Activated T-helper 1 cell treated with anti-CD3 and anti-CD28 coated beads, Interleukin-12 subunit alpha, Interleukin-12 subunit beta, Interleukin-2, Interleukin-4 antibody, amounts not matched to agents 30 ng/mL and 10 ng/mL and 1 ng/mL, durations not matched to agents 14 hours and 24 hours and 36 hours (primary cell): ENCODE measurements around the gene CYTH3. TPM values are rescaled to one million over a fixed set of nuclear protein-coding genes. Genes with fewer than 3 reads are reported as not detected.
"Not testable (repeated sequence)": the region's sequence is repeated elsewhere in the genome, so short reads cannot be mapped to it uniquely, and the experiment has no call there.

ENCODE experiments used
- DNase-seq: peaks from one replicate; pipeline ENCODE4 v3.0.0; 2021; ENCODE audit warnings: low spot score
- H3K27ac Mint-ChIP-seq: one replicate; pipeline ENCODE4 v1.8.0; 2021; ENCODE audit warnings: mild to moderate bottlenecking, mixed read lengths
- H3K27me3 Mint-ChIP-seq: one replicate; pipeline ENCODE4 v1.8.0; 2022; ENCODE audit warnings: mild to moderate bottlenecking, moderate library complexity, mixed read lengths; ENCODE audit not compliant: insufficient read depth
- H3K36me3 Mint-ChIP-seq: one replicate; pipeline ENCODE4 v1.8.0; 2021; ENCODE audit warnings: low read depth, mixed read lengths
- H3K4me1 Mint-ChIP-seq: one replicate; pipeline ENCODE4 v1.8.0; 2021; ENCODE audit warnings: low read depth, mixed read lengths
- H3K4me3 Mint-ChIP-seq: one replicate; pipeline ENCODE4 v1.8.0; 2021; ENCODE audit warnings: mild to moderate bottlenecking, moderate library complexity, mixed read lengths
- H3K9me3 Mint-ChIP-seq: one replicate; pipeline ENCODE4 v1.8.0; 2021; ENCODE audit warnings: mixed read lengths
- intact Hi-C: fragments of 100-400 bp; cut with micrococcal nuclease; formaldehyde crosslinking; loops from one replicate; pipeline ENCODE4 v1.15.1; 2024
- total RNA-seq: library from RNA; stranded (reverse); gene quantifications from 2 replicates; pipeline ENCODE4 v1.2.3, GENCODE V29; 2022

CYTH3 gene
- total RNA-seq, 1 donor from 2014 or later, result 0.65 TPM

DNA sequence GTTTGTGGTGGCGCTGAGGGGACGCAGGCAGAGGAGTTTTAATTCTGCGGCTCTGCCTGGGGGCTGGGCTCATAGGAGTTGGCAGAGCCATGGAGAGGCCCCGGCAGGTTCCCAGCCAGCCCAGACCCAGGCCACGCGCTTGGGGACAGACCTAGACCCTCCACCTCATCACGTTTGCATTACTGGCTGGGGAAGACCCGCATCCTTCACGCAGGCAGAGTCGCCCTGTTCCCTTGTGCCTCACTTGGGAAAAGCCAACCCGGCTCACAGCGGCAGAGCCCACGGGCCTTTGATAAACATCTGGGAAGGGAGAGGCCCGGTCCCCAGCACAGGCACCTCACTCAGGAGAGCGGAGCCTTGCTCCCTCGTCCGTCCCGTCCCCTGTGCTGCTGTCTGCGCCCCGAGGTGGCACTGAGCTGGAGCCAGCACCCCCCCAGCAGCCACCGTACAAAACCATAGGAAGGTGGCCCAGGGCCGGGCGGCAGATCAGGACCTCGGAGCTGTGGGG lies 112.8 kb downstream of the CYTH3 start:
- Mint-ChIP-seq H3K4me3 (no peak overlapping the region), H3K27me3 (no peaks in the 10 kb centered on the region), H3K9me3 (no peaks in the 10 kb centered on the region), H3K27ac (no peak overlapping the region), H3K4me1 (peaks cover 5% of the 10 kb centered on the region), H3K36me3 (peaks cover 19% of the 10 kb centered on the region)
- DNase-seq, result no peak
- intact Hi-C loops, result loop anchor here (1.0 kb wide), 1 partner anchor 164 kb away; no protein-coding TSS in a partner anchor

DNA sequence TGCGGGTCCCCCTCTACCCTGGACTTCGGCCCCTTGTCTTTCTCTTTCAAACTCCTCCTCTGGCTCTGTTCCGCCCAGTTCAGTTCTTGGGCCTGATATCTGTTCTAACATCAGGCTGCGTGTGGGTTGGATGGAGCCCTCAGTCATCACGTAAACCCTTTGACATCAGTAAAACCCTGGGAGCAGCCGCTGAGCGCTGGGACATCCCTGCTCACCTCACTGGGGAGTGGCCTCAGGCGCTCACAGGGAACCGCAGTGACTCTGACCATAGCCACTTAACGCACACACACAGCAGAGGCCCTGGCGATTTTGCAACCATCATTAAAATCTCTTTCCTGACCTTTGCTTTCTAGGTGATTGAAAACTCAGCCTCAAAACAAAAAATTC lies 113.3 kb downstream of the CYTH3 start:
- H3K36me3 Mint-ChIP-seq, result peaks cover 19% of the 10 kb centered on the region
- no peak overlapping the region for H3K4me3 Mint-ChIP-seq
- H3K4me1 Mint-ChIP-seq, result peaks cover 5% of the 10 kb centered on the region
- H3K9me3 Mint-ChIP-seq, result no peaks in the 10 kb centered on the region
- H3K27ac Mint-ChIP-seq, result no peak overlapping the region
- DNase-seq, result no peak
- H3K27me3 Mint-ChIP-seq, result no peaks in the 10 kb centered on the region
- intact Hi-C loops, result no loop called here

DNA sequence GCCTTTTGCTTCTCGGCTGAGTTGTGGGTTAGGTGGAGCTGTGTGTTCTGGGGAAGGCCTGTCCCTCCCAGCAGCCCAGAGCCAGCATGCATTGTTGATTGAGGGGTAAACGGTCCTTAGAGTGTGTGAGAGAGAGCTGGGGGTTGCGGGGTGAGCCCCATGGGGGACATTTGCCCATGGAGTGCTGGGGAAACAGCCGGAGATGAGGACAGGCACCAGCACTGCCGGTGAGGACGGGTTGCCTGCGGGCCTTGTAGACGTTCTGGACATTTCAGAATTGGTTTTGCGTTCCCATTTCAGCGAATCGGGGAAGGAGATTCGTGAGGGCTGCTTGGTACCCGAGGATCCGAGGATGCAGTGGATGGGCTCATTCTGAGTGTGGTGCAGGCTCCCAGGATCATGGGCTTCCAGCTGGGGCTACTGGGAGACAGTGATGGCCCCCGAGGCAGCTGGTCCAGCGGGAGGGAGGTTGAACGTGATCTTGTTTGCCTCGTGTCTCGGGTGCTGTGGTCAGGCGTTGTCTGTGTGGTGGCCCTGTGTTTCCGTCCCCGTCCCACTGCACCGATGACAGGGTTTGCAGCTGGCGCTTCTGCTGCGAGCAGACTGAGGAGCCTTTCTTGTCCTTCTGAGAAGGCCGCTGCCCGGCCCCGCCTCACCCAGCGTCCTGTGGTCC lies 113.9 kb downstream of the CYTH3 start:
- Mint-ChIP-seq H3K4me3 (no peak overlapping the region), H3K36me3 (peaks cover 19% of the 10 kb centered on the region), H3K27ac (no peak overlapping the region), H3K27me3 (no peaks in the 10 kb centered on the region), H3K9me3 (no peaks in the 10 kb centered on the region), H3K4me1 (peaks cover 5% of the 10 kb centered on the region)
- DNase-seq, result no peak
- intact Hi-C loops, result no loop called here

DNA sequence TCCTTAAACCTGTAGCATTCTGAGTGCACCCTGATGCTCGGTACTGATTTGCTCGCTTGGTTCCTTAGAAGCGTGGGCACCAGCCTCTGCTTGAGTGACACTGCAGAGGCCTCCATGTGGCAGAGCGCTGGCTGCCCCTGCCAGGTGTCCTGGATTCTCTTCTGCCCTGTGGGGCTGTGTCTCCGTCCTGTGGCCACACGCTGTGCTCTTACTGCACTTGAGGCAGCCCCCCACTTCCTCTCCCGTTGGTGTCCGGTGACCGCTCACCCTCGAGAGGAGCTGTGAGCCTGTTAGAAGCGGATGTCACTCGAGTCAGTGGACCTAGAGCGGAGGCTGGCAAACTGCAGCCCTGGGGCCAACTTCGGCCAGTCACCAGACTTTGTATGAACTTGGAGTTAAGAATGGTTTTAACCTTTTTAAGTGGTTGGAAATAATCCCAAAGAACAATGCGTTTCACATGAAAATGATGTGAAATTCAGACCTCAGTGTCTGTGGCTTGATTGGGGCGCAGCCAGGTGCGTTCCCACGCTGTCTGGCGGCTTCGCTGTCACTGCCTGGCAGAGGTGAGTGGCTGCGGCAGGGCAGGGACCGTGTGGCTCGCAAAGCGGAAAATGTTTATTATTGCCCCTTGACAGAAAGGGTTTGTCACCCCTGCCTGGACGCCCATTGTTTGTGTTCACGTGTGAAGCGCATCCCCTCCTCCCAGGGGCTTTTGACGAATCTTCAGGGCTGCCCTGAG lies 114.6 kb downstream of the CYTH3 start:
- no peaks in the 10 kb centered on the region for H3K27me3 Mint-ChIP-seq
- H3K36me3 Mint-ChIP-seq, result peaks cover 22% of the 10 kb centered on the region
- no peak overlapping the region for H3K4me3 Mint-ChIP-seq
- no peak for DNase-seq
- H3K4me1 Mint-ChIP-seq, result peaks cover 5% of the 10 kb centered on the region
- intact Hi-C loops, result no loop called here
- no peak overlapping the region for H3K27ac Mint-ChIP-seq
- H3K9me3 Mint-ChIP-seq, result no peaks in the 10 kb centered on the region

DNA sequence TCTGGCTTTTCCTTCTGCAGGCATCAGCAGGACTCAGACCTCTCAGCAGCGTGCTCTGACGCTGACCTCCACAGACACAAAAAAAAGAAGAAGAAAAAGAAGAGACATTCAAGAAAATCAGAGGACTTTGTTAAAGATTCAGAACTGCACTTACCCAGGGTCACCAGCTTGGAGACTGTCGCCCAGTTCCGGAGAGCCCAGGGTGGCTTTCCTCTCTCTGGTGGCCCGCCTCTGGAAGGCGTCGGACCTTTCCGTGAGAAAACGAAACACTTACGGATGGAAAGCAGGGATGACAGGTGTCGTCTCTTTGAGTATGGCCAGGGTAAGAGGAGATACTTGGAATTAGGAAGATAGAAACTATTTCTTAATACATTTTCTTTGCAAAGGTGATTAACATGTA lies 115.7 kb downstream of the CYTH3 start:
- intact Hi-C loops, result no loop called here
- Mint-ChIP-seq H3K9me3 (no peaks in the 10 kb centered on the region), H3K36me3 (peaks cover 30% of the 10 kb centered on the region), H3K4me1 (peaks cover 5% of the 10 kb centered on the region), H3K27ac (no peak overlapping the region), H3K4me3 (peak overlapping the region; percentile 33), H3K27me3 (no peaks in the 10 kb centered on the region)
- no peak for DNase-seq

DNA sequence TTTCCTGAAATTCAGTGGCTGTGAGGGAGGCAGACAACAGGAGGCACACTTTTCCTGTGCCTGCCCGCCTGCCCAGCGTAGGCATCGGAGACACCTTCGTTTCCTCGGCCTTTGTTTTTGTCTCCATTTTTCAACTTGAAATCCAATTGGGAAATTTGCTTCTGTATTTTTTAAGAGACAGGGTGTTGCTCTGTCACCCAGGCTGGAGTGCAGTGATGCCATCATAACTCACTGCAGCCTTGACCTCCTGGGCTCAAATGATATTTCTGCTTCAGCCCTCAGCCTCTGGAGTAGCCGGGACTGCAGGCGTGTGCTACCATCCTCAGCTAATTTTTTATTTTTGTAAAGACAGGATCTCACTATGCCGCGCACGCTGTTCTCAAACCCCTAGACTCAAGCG lies 116.8 kb downstream of the CYTH3 start:
- DNase-seq, result no peak
- Mint-ChIP-seq H3K4me1 (no peaks in the 10 kb centered on the region), H3K27ac (no peak overlapping the region), H3K9me3 (no peaks in the 10 kb centered on the region), H3K27me3 (no peaks in the 10 kb centered on the region), H3K36me3 (peaks cover 35% of the 10 kb centered on the region), H3K4me3 (no peak overlapping the region)
- intact Hi-C loops, result no loop called here

DNA sequence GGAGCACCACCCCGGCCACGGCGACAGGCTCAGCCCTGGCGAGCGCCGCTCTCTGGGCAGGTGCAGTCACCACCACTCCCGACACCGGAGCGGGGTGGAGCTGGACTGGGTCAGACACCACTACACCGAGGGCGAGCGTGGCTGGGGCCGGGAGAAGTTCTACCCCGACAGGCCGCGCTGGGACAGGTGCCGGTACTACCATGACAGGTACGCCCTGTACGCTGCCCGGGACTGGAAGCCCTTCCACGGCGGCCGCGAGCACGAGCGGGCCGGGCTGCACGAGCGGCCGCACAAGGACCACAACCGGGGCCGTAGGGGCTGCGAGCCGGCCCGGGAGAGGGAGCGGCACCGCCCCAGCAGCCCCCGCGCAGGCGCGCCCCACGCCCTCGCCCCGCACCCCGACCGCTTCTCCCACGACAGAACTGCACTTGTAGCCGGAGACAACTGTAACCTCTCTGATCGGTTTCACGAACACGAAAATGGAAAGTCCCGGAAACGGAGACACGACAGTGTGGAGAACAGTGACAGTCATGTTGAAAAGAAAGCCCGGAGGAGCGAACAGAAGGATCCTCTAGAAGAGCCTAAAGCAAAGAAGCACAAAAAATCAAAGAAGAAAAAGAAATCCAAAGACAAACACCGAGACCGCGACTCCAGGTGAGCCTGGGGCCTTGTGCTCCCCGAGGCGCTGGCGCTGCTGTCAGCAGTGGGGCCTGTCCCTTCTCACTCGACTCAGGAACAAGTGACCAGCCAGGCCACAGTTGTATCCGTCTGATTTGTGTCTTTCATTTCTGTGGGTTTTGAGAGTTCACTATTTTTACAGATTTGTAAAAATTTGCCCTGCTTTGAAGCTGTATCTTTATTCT lies 117.7 kb downstream of the CYTH3 start:
- intact Hi-C loops, result no loop called here
- peaks cover 40% of the 10 kb centered on the region for H3K36me3 Mint-ChIP-seq
- H3K4me3 Mint-ChIP-seq, result no peak overlapping the region
- H3K27me3 Mint-ChIP-seq, result no peaks in the 10 kb centered on the region
- DNase-seq, result no peak
- no peaks in the 10 kb centered on the region for H3K4me1 Mint-ChIP-seq
- no peak overlapping the region for H3K27ac Mint-ChIP-seq
- no peaks in the 10 kb centered on the region for H3K9me3 Mint-ChIP-seq

DNA sequence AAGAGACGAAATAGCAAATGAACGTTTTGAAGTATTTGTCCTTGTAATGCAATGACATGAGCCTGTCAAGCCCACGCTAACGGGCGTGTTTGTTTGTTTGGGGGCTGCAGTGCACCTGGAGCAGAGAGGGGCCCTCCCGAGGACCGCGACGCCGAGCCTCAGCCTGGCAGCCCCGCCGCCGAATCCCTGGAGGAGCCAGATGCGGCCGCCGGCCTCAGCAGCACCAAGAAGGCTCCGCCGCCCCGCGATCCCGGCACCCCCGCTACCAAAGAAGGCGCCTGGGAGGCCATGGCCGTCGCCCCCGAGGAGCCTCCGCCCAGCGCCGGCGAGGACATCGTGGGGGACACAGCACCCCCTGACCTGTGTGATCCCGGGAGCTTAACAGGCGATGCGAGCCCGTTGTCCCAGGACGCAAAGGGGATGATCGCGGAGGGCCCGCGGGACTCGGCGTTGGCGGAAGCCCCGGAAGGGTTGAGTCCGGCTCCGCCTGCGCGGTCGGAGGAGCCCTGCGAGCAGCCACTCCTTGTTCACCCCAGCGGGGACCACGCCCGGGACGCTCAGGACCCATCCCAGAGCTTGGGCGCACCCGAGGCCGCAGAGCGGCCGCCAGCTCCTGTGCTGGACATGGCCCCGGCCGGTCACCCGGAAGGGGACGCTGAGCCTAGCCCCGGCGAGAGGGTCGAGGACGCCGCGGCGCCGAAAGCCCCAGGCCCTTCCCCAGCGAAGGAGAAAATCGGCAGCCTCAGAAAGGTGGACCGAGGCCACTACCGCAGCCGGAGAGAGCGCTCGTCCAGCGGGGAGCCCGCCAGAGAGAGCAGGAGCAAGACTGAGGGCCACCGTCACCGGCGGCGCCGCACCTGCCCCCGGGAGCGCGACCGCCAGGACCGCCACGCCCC lies 118.5 kb downstream of the CYTH3 start:
- no peak overlapping the region for H3K27ac Mint-ChIP-seq
- no peaks in the 10 kb centered on the region for H3K27me3 Mint-ChIP-seq
- no peak for DNase-seq
- H3K4me1 Mint-ChIP-seq, result no peaks in the 10 kb centered on the region
- H3K36me3 Mint-ChIP-seq, result peaks cover 46% of the 10 kb centered on the region
- intact Hi-C loops, result no loop called here
- no peak overlapping the region for H3K4me3 Mint-ChIP-seq
- no peaks in the 10 kb centered on the region for H3K9me3 Mint-ChIP-seq

DNA sequence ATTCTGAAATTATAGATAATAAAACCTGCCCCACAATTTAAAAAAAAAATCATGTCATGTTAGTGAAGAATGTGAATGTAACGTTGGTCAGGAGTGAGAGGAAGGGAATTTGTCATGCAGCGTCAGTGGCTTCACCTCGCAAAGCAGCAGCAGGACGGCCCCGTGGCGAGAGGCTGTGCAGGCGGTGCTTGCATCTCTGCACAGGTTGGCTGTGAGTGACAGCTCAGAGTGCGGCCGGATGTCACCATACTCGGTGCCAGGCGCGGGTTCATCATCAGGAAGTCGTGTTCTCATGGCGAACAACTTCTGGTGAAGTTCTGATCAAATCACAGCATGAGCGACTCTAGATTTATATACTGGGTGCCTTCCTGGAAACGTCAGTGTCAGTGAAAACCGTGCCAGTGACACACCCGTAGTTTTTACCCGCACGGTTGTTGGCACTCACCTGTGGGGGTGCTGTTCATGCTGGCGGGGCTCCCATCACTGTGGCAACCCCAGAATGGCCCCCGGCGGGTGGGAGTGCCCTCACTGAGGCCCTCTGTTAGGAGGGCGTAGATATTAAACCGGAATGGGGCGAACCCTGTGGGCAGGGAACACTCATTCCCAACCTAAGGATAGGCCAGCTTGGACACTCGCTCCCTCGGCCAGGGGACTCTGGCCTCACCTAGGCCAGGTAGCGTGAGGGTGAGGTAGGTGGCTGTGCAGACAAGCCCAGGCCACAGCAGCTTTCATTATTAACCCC lies 120.3 kb downstream of the CYTH3 start:
- intact Hi-C loops, result no loop called here
- H3K27ac Mint-ChIP-seq, result no peak overlapping the region
- DNase-seq, result no peak
- no peak overlapping the region for H3K4me3 Mint-ChIP-seq
- no peaks in the 10 kb centered on the region for H3K9me3 Mint-ChIP-seq
- no peaks in the 10 kb centered on the region for H3K27me3 Mint-ChIP-seq
- H3K36me3 Mint-ChIP-seq, result peaks cover 59% of the 10 kb centered on the region
- no peaks in the 10 kb centered on the region for H3K4me1 Mint-ChIP-seq

DNA sequence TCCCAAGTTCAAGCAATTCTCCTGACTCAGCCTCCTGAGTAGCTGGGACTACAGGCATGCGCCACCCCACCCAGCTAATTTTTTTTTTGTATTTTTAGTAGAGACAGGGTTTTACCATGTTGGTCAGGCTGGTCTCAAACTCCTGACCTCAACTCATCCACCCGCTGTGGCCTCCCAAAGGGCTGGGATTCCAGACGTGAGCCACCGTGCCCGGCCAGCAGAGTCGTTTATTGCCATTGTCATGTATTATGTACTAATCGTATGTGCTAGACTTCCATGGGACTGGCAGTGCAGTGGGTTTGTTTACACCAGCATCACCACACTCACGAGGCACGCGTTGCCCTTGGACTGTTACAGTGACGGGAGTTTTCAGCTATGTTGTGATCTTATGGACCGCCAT lies 120.9 kb downstream of the CYTH3 start:
- H3K9me3 Mint-ChIP-seq, H3K27ac Mint-ChIP-seq, intact Hi-C loops, H3K27me3 Mint-ChIP-seq, DNase-seq, H3K4me3 Mint-ChIP-seq, H3K4me1 Mint-ChIP-seq: not testable (repeated sequence)
- H3K36me3 Mint-ChIP-seq, result peaks cover 57% of the 10 kb centered on the region

DNA sequence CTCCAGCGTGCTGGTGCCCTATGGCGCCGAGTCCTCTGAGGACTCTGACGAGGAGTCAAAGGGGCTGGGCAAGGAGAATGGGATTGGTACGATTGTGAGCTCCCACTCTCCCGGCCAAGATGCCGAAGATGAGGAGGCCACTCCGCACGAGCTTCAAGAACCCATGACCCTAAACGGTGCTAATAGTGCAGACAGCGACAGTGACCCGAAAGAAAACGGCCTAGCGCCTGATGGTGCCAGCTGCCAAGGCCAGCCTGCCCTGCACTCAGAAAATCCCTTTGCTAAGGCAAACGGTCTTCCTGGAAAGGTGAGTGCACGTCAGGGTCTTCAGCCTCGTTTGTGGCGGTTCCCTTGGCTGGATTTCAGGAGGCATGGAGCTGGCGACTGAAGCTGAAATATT lies 122.4 kb downstream of the CYTH3 start:
- H3K4me1 Mint-ChIP-seq, result no peaks in the 10 kb centered on the region
- no peaks in the 10 kb centered on the region for H3K27me3 Mint-ChIP-seq
- H3K27ac Mint-ChIP-seq, result no peak overlapping the region
- intact Hi-C loops, result no loop called here
- H3K4me3 Mint-ChIP-seq, result no peak overlapping the region
- H3K36me3 Mint-ChIP-seq, result peaks cover 56% of the 10 kb centered on the region
- no peaks in the 10 kb centered on the region for H3K9me3 Mint-ChIP-seq
- no peak for DNase-seq
